HG02798 (cell line): ENCODE measurements around the gene RBM20.
"Not testable (repeated sequence)": the region's sequence is repeated elsewhere in the genome, so short reads cannot be mapped to it uniquely, and the experiment has no call there.

ENCODE experiments used
- ATAC-seq: cut with Tn5 transposase; IDR thresholded peaks from one replicate; pipeline ENCODE4 v1.9.1; 2021; ENCODE audit warnings: mild to moderate bottlenecking; ENCODE audit not compliant: unreplicated experiment, poor library complexity

RBM20 gene

GRCh38 chr10:110756876-110757275 is 112.7 kb downstream of the RBM20 start:
- ATAC-seq, result no peak

DNA sequence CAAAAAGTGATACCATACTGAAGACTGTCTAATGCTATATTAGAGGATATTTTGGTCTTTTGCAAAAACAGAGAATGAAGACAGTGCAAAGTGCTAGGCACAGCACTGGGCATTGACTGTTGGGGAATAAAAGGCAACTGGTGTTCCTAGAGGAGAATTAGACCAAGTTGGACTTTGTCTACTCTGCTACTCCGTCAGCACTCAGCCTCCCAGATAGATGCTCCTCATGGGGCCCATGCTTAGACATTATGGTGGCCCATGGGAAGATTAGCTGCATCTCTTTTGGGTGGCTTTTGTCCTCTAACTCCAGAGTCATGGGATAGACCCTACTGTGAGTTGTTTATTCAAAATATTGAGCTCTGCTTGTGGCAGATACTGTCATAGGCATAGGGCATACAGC is 113.5 kb downstream of the RBM20 start:
- no peak for ATAC-seq

DNA sequence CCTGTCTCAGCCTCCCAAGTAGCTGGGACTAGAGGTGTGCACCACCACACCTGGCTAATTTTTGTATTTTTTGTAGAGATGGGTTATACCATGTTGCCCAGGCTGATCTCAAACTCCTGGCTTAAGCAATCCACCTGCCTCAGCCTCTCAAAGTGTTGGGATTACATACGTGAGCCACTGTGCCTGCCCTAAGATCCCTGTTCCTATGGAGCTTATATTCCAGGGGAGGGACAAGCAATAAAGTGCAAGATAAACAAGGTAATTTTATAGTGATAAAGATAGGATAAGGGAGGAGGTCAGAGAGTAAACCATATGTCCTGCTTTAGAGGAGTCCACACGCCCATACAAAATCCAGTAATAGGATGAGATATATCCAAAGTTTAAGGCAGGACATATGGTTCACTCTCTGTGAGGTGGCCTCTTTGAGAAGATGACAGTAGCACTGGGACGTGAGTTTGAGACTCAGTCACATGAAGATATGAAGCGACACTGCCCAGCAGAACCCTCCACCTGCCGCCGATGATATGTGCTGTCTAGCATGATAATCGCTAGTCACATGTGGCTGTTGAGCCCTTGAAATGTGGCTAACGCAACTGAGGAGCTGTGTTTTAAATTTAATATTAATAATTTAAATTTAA is 114.1 kb downstream of the RBM20 start:
- no peak for ATAC-seq

GRCh38 chr10:110758898-110759297 is 114.8 kb downstream of the RBM20 start:
- no peak for ATAC-seq

DNA sequence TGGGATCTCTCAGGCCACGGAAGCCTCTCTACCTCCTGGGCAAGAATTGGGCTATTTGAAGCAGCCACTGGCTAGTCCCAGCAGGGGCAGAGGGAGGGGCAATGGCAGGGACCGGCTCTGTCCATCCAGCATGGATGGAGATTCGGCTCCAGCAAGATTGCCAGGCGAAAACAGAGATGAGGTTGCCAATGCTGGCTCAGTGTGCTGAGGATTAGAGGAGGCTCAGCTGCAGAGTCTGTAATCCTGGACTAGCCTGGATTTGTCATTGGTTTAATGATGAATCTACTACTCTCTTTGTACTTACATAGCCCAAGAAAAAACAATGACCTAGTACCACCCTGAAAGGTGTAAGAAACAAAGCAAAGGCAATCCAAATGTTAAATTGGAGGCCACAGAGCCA is 115.4 kb downstream of the RBM20 start:
- no peak for ATAC-seq

DNA sequence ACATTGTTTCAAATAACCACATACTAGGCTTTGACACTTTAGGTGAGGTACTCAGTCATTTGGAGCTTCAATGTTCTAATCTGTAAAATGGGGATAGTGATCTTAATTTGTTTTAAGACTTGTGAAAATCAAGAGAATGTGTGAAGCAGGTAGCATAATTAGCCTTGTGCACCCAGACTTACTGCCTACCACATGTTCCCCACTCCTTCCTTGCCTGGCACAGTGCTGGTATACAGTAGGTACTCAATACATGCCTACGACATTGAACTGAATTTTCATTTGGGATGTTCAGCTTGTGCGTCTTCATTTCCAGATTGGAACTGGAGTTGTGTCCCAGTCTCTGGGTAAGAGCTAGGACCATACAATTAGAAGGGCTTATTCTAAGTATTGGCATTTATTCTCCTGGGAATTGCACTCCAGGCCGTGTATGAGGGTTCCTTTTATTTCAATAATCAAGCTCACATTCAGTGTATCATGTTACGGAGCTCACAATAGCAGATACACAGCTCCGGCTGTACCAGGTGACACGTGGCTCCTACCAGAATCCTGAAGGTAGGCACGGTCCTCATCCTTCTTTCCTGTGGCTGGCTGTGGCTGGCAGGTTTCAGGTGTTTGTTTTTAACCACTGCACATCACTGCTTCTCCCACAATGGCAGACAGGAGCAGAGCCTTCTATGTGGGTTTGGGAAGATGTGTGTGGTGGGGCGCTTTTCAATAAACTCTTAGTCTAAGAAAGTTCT is 118.1 kb downstream of the RBM20 start:
- no peak for ATAC-seq

GRCh38 chr10:110762849-110763211 is 118.7 kb downstream of the RBM20 start:
- no peak for ATAC-seq

- ATAC-seq, result no peak
These were observed 120.2 kb downstream of the RBM20 start for GRCh38 chr10:110764378-110764777.

GRCh38 chr10:110764793-110765512 is 120.8 kb downstream of the RBM20 start:
- ATAC-seq, result no peak

DNA sequence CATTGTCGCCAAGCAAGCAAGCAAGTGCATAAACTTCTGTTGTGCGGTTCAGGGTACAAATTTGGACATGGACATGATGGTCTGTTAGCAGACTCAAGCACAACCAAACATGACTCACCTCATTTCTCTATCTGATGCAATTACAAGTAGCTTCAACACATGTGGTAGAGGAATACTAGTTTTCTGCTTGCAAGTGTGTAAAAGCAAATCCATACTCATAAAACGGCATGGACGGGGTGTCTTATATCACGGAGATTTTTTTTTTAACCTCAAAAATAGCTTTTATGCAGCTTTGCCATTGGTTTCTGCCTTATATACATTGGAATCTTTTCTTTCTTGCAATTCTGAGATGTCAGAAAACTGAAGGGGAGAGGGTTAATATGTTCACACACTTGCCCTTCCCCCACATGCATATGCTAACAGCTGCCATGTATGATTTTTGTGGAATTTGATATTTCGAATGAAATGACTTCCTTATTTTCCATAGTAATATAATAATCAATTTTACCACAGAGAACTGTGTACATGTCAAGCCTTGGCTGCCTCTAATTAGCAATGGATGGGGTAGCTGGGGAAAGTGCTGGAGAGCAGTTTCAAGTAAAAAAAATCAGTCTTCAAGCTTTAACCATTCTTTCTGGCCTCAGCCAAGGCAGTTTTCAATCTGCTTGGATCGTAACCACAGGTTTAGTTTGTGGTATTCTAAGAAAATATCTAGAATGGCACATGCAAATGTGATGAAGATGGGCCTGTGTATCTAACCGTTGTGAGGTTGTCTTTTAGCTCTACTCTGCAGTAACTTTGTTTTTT is 121.6 kb downstream of the RBM20 start:
- ATAC-seq, result peak; percentile 36

DNA sequence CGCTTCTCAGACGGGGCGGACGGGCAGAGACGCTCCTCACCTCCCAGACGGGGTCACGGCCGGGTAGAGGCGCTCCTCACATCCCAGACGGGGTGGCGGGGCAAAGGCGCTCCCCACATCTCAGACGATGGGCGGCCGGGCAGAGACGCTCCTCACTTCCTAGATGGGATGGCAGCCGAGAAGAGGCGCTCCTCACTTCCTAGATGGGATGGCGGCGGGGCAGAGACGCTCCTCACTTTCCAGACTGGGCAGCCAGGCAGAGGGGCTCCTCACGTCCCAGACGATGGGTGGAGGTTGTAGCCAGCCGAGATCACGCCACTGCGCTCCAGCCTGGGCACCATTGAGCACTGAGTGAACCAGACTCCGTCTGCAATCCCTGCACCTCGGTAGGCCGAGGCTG is 123.5 kb downstream of the RBM20 start:
- ATAC-seq, result not testable (repeated sequence)

DNA sequence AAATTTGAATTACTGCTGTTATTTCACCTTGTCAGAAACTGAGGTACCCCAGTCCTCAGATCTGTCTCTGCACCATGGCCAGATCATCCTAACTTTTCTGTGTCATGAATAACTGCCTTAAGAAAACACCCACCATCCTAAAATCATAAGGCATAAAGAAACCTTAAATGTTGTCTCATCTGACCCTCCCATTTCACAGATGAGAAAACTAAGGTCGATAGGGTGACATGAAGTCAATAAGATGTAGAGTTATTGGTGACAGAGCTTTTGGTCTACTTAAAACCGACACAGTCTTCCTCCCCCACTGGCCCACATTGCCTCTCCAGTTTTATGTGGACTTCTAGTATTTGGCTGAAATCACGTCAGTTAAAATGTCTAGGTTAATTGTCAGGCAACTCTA is 126.1 kb downstream of the RBM20 start:
- no peak for ATAC-seq

- ATAC-seq, result no peak
These were observed 127.3 kb downstream of the RBM20 start for GRCh38 chr10:110771486-110771885.

DNA sequence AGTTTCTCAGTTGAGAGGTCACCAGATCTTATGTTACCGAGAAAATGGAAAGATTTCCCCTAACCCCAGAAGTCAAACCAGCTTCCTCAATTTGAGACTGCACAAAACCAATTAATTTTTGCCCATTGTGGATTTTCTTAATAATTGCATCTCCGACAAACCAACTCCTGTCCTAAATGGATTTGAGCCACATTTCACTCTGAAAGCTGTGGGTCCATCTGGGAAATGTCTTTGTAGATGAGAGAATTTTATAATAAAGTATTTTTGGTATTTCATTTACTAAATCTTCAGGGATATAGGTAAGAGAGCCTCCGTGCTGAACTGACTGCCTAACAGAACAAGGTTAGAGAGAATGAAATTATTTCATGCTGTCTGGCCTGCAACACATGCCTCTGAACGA is 127.9 kb downstream of the RBM20 start:
- no peak for ATAC-seq

DNA sequence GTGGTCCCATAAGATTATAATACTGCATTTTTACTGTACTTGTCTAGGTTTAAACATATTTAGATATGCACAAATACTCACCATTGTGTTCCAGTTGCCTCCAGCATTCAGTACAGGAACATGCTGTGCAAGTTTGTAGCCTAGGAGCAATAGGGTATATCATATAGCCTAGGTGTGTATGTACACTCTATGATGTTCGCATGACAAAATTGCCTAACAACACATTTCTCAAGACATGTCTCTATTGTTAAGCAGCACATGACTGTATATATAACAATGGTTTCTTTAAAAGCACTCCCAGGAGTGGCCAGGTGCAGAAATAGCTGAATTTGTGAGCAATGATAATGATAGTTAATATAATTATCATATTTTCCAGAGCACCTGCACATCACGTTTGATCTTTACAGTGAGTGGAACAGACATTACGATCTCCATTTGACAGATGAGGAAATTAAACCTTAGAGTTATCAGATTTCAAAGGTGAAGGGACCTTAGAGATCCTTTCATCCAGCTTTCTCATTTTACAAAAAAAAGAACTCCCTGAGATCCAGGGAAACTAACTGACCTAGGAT is 128.4 kb downstream of the RBM20 start:
- no peak for ATAC-seq

DNA sequence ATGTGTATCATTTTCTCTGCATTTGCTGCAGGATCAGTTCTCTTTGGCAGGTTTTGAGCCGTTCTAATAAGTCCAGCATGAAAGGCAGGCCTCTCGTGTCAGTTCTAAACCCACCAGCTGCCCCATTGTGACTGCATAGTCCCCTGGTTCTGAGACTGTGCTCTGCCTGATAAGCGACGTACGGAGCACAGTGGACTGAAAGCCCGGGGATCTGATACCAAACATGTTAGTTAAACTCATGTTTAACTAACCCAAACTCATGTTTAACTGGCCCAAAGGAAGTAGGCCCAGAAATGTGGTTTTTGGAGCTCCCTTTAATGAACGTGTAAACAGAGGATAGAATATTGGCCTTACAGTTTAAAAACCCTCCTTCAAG is 129.5 kb downstream of the RBM20 start:
- peak; percentile 0 for ATAC-seq

DNA sequence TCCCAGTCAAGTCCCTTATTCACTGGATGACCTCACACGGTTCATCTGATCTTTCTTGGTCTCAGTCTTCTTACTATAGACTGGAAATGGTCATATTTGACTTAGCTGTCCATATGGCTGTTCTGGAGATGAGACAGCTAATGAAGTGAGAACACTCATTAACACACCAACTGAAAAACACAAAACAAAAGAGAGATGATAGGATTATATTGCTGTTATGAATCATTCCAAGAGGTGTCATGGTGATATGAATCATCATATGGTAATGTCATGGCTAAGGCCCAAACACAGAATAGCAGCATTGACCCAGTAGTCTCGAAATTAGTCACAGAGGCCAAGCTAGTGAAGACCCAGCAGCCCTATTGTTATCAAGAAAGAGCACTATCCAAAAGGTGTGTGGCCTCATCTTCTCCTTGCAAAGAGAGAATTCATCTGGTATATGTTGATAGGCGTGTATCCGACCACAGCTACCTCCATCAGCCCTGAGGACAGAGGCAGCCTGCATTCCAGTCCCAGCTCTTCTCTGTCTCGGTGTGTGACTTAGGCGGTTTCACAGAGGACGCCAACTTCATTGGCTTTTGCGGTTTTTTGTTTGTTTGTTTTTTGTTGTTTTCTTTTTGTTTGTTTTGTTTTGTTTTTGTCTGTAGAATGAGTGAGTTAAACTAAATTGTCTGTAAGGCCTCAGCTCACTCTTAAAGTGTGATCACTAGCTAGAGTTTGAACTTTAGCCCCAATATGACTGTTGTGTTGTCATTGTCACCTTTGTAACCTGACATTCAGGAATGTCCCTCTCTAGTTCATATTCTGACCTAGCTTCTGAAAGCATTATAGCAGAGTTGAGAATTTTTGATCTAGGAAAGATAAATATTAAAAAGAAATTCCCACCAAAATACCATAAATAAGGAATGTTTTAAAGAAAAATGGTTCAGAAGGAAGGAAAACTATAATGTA is 130.2 kb downstream of the RBM20 start:
- peak; percentile 96 for ATAC-seq

GRCh38 chr10:110775020-110775375 is 130.9 kb downstream of the RBM20 start:
- ATAC-seq, result no peak

- no peak for ATAC-seq
These were observed 131.3 kb downstream of the RBM20 start for GRCh38 chr10:110775406-110775805.
